ENCODE measurements around the gene KATNAL1. TPM values are rescaled to one million over a fixed set of nuclear protein-coding genes. Genes with fewer than 3 reads are reported as not detected.

The KATNAL1 gene
- total and polyA plus RNA-seq, 10 of the 15 experiments (the other 5 are each of a cell fraction or from before 2014, with no cell fraction given), result 6.5 to 18.7 (median 11.7) TPM

GRCh38 chr13:30332456-30333143, 25.2 kb upstream of the KATNAL1 start:
- H3K27ac ChIP-seq (ENCODE audit: control insufficient read depth, insufficient read depth), result no peak overlapping the region
- no peak overlapping the region for H3K4me2 ChIP-seq (ENCODE audit: control insufficient read depth, insufficient read depth)
- no peaks in the 10 kb centered on the region for H3K9me3 ChIP-seq (replicated peaks; ENCODE audit: control insufficient read depth, insufficient read depth, low read length)
- no peaks in the 10 kb centered on the region for H3K27me3 ChIP-seq (replicated peaks in 1 of 2; ENCODE audit: control insufficient read depth in 2 of 2, insufficient read depth in 2 of 2, low read length in 1 of 2)
- H3K4me1 ChIP-seq (ENCODE audit: control insufficient read depth, insufficient read depth, low read length), result no peaks in the 10 kb centered on the region
- TF ChIP-seq MEF2A (IDR thresholded peaks at IDR 0.05; ENCODE audit: insufficient read depth, low read depth, low read length) (0 out of 2 replicates have a peak, but pooled peaks have one; percentile 44), NR2F1 (conservative IDR thresholded peaks at IDR 0.05) (peak; percentile 26; the same call in 1 of the 2 replicates), CHD4 (IDR thresholded peaks at IDR 0.05) (no peak), POU2F2 (IDR thresholded peaks at IDR 0.05; ENCODE audit: borderline replicate concordance, low read depth, low read length) (no peak), MEF2B (IDR thresholded peaks at IDR 0.05; ENCODE audit: partially characterized antibody, poor library complexity, severe bottlenecking) (peak; percentile 21), GABPA (IDR thresholded peaks at IDR 0.05; ENCODE audit: low read depth) (0 out of 2 replicates have a peak, but pooled peaks have one; percentile 13), SPI1 (IDR thresholded peaks at IDR 0.05; ENCODE audit: borderline replicate concordance, insufficient read depth, low read depth, low read length) (peak; percentile 66), ATF2 (IDR thresholded peaks at IDR 0.05; ENCODE audit: low read length) (0 out of 2 replicates have a peak, but pooled peaks have one; percentile 31), BHLHE40 (IDR thresholded peaks at IDR 0.05; ENCODE audit: borderline replicate concordance in 1 of 2, low read depth in 2 of 2, low read length in 1 of 2) (0 out of 4 replicates have a peak, but pooled peaks of 1 of the 2 experiments have one; percentile 15)
- no peak overlapping the region for H2AFZ ChIP-seq (ENCODE audit: control insufficient read depth, low read depth, low read length)
- ChIA-PET SMC1A (ENCODE audit: uncharacterized antibody, unreplicated experiment) (interaction anchor here (0.6 to 2.2 kb wide), 26 partner anchors 9 to 211 kb away, joined by 3 to 14 read pairs (median 4); no protein-coding TSS in a partner anchor), RAD21 (ENCODE audit: unreplicated experiment) (interaction anchor here (0.7 to 2.4 kb wide), 8 partner anchors 14 to 200 kb away, joined by 3 to 22 read pairs (median 3); no protein-coding TSS in a partner anchor), POLR2A (no interaction called here), CTCF (interaction anchor here (0.8 to 5.8 kb wide), 4 partner anchors 13 to 199 kb away, joined by 3 to 94 read pairs (median 4); no protein-coding TSS in a partner anchor)
- H3K9ac ChIP-seq (ENCODE audit: control insufficient read depth, insufficient read depth, low read length), result no peak overlapping the region
- DNase-seq (ENCODE audit: low read depth, low spot score) (no peak), FAIRE-seq (no peak), ATAC-seq (peak; percentile 70)
- H3K36me3 ChIP-seq (ENCODE audit: control insufficient read depth in 2 of 2, insufficient read depth in 2 of 2, low read length in 1 of 2), result no peaks in the 10 kb centered on the region
- H4K20me1 ChIP-seq (ENCODE audit: control insufficient read depth, insufficient read depth), result no peaks in the 10 kb centered on the region
- in situ Hi-C loops (cut with MboI), result loop anchor here (5.0 kb wide), 1 partner anchor 195 kb away; no protein-coding TSS in a partner anchor
- no peak overlapping the region for H3K4me3 ChIP-seq
- BruUV-seq (replicated peaks), result no TSS peak
- 97% methylated on average over 4 of the region's 4 CpGs for WGBS (ENCODE audit: insufficient coverage, insufficient replicate concordance, low lambda C conversion rate, missing lambda C conversion rate)
- intact Hi-C loops (cut with micrococcal nuclease; ENCODE audit: unreplicated experiment), result no loop called here
- no peaks in the 10 kb centered on the region for H3K79me2 ChIP-seq (ENCODE audit: control insufficient read depth, insufficient read depth, low read length)
